22Rv1 (cell line): ENCODE data around the gene SYCP1.

Experiments used
- ZFX ChIP-seq: fragments of 450-650 bp; IDR thresholded peaks from 2 replicates; pipeline ENCODE4 v1.6.1; 2017; ENCODE audit warnings: antibody characterized with exemption, borderline replicate concordance
- TF ChIP-seq, protein P1 (sequence below): fragments of 450-650 bp; IDR thresholded peaks from 2 replicates; pipeline ENCODE4 v1.5.1; 2017; ENCODE audit warnings: mild to moderate bottlenecking

DNA sequence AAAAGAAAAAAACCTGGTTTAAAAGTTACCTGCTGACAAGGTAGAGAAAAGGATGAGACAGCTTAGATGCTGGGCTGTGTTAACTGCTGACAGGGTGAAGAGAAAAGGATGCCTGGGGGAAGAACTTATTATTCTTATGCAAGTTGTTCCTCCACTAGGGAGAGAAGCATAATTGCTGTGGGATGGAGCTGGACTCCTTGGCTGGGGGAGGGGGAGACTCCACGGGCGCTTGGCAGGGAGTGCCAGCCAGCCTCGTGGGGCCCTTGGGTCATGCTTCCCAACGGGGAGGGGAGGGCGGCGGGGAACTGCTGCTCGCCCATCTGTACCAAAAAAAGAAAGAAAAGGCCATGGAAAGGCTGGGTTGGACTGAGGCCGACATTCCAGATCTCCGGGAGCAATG is 47.2 kb downstream of the SYCP1 start:
- TF ChIP-seq, protein P1, sequence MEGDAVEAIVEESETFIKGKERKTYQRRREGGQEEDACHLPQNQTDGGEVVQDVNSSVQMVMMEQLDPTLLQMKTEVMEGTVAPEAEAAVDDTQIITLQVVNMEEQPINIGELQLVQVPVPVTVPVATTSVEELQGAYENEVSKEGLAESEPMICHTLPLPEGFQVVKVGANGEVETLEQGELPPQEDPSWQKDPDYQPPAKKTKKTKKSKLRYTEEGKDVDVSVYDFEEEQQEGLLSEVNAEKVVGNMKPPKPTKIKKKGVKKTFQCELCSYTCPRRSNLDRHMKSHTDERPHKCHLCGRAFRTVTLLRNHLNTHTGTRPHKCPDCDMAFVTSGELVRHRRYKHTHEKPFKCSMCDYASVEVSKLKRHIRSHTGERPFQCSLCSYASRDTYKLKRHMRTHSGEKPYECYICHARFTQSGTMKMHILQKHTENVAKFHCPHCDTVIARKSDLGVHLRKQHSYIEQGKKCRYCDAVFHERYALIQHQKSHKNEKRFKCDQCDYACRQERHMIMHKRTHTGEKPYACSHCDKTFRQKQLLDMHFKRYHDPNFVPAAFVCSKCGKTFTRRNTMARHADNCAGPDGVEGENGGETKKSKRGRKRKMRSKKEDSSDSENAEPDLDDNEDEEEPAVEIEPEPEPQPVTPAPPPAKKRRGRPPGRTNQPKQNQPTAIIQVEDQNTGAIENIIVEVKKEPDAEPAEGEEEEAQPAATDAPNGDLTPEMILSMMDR, result no peak
- TF ChIP-seq ZFX, result no peak
